SH-SY5Y (cell line): ENCODE data around the gene NFIA.

Source experiments
- GATA2 ChIP-seq: IDR thresholded peaks from 2 replicates; pipeline ENCODE4 v1.6.1; 2011; ENCODE audit warnings: mild to moderate bottlenecking, low read depth, low read length
- GATA3 ChIP-seq: IDR thresholded peaks from 2 replicates; pipeline ENCODE4 v1.6.1; 2011; ENCODE audit warnings: low read depth, mild to moderate bottlenecking, low read length, moderate library complexity

Gene NFIA

GRCh38 chr1:61370913-61371279 is 288.5 kb downstream of the NFIA start:
- TF ChIP-seq GATA3 = no peak
- no peak for TF ChIP-seq GATA2

DNA sequence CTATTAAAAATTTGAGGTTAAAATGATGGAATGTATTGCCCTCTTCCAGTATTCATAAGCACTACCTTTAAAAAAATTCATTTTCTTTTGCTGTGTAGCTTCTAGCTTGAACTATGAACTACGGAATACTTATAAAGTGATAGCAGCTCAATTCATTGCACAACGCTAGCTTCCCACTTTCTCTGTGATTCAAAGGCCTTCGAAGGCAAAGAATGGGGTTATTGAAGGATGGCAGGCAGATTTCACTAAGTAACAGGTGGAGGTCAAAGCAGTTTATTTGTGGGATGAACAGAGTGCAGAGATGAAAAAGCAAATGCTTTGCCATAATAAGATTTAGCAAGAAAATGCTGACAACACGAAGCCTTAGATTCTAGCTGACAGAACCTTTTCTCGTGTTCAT is 290.6 kb downstream of the NFIA start:
- TF ChIP-seq GATA2 (no peak), GATA3 (no peak)

GRCh38 chr1:61374156-61374555 is 291.8 kb downstream of the NFIA start:
- TF ChIP-seq GATA2 (no peak), GATA3 (no peak)

DNA sequence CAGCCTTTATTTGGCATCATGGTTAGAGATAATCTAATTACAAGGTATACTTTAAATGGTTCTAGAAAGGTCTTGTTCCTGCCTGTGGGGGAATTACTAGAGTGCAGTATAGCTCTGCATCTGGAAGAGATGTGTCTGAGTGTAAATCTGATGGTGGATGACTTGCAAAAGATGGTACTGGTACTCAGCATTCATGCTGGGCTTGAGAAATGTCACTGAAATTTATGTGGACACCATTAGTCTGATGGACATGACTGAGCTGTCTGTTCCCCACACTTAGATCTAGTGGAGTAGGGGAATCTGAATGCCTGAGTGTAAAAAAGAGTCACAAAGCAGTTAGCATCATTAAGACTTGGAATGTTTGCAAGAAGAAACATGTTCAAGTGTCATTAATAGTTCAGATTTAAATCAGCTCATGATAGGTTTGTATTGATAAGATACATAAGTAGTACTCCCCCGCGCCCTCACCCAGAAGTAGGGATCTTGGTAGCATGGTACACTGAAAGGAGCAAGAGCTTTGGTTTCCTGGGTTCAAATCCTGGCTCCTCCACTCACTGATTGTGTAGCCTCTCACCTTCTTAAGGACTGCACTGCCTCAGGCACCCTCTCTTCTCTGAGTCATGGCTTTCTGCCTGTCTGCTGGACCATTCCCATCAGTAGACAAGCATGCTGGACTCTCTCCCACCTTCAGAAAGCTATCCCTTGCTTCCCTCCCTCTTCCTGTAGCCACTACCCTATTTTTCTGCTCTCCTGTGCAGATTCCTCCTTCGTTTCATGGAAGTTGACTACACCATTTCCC is 292.9 kb downstream of the NFIA start:
- TF ChIP-seq GATA3 (no peak), GATA2 (no peak)

GRCh38 chr1:61376151-61376550 is 293.8 kb downstream of the NFIA start:
- no peak; the same call in 1 of the 2 replicates for TF ChIP-seq GATA3
- no peak for TF ChIP-seq GATA2

DNA sequence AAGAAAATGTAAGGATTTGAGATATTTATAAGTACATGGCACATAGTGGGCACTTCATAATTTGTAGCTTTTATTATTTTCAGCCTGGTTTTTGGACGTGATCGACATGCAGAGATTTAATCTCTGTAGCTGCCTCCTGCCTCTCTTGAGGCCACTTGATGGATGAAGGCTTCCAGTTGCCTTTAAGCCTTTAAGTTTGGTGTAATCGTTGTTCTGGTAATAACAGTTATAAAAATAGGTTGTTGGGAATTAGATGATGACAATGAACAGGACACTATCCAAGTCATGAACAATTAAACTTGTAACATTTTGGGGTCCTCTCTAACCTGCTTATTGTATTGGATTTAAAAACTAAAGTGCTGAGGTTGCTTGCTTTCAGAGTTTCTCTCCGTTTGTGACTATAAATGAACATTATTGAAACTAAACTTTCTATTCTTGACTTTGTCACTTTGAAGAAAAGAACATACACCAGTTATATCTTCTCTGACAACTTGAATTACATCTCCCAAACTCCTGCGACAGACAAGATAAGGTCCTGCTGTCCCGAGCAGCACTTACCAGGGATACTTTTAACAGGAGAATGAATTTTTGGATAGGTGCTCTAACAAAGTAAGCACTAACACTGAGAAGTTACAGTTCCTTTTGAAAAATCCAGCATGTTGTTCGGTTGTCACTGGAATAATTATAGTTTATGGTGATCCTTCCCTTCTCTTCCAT is 295.0 kb downstream of the NFIA start:
- no peak for TF ChIP-seq GATA2
- TF ChIP-seq GATA3 = no peak

DNA sequence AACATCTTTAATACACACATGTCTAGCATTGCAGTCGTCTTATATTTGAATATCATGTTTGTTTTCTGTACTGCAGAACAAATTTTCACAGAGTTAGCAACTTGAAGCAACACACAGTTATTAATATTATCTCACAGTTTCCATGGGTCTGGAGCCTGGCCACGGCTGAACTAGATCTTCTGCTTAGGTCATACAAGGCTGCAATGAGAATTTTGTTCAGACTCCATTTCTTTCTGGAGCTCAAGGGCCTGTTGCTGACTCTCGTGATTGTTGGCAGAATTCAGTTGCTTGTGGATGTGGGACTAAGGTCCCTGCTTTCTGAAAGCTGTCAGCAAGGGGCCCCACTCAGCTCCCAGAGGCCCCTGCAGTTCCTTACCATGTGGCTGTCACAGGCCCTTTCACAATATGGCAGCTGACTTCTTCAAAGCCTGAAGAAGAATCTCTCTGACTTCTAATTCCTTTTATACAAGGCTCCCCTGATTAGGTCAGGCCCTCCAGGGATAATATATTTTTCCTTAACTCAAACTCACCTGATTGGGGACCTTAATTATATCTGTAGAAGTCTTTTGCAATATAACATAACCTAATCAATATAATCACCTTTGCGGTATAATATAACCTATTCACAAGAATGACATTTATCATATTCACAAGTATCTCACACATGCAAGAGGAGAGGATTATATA is 296.3 kb downstream of the NFIA start:
- TF ChIP-seq GATA3 (no peak), GATA2 (no peak)

GRCh38 chr1:61379693-61380092 is 297.3 kb downstream of the NFIA start:
- TF ChIP-seq GATA2 (no peak), GATA3 (no peak)

DNA sequence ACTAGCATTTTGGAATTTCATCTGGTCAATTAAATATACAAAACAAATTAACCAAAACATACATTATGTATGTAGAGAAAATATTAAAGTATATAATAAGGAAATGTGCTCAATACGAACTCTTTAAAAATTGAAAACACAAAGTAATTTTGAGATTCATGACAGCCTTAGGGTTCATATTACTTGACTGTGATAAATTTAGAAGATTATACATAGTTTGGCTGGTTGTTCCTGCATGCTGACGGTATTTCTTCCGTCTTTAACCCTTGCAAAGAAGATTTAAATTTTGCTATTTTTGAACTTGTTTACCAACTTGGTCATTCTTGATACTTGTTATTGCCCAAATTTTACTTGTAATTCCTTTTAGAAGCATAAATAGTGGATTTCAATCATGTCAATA is 298.2 kb downstream of the NFIA start:
- TF ChIP-seq GATA3 (no peak), GATA2 (no peak)

GRCh38 chr1:61386323-61386722 is 304.0 kb downstream of the NFIA start:
- TF ChIP-seq GATA3 (no peak), GATA2 (no peak)

DNA sequence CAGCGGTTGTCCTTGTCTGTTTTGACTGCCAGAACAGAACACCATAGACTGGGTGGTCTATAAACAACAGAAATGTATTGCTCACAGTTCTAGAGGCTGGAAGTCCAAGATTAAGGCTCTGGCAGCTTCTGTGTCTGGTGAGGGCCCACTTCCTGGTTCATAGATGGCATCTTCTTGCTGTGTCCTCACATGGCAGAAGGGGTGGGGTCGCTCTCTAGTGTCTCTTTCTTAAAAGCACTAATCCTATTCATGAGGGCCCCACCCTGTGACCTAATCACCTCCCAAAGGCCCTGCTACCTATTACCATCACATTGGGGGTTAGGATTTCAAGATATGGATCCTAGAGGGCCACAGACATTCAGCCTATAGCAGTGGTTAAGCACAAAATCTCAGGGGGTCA is 304.4 kb downstream of the NFIA start:
- TF ChIP-seq GATA2 (no peak), GATA3 (no peak)

GRCh38 chr1:61387829-61388228 is 305.5 kb downstream of the NFIA start:
- no peak for TF ChIP-seq GATA2
- TF ChIP-seq GATA3 = no peak

DNA sequence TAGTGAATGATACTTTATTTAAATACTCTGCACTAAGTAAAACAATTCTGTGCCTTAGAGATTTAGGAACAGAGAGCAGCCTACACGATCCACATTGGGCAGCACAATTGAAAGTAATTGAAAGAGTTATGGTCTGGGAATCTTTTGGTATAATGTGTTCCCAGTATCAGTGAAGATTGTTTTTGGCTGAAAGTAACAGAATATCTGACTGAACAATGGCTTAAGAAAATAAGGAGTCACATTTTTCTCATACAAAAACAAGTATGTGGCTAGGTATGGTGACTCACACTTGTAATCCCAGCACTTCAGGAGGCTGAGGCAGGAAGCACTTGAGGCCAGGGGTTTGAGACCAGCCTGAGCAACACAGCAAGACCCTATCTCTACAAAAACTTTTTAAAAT is 306.2 kb downstream of the NFIA start:
- TF ChIP-seq GATA3 = no peak
- no peak for TF ChIP-seq GATA2

DNA sequence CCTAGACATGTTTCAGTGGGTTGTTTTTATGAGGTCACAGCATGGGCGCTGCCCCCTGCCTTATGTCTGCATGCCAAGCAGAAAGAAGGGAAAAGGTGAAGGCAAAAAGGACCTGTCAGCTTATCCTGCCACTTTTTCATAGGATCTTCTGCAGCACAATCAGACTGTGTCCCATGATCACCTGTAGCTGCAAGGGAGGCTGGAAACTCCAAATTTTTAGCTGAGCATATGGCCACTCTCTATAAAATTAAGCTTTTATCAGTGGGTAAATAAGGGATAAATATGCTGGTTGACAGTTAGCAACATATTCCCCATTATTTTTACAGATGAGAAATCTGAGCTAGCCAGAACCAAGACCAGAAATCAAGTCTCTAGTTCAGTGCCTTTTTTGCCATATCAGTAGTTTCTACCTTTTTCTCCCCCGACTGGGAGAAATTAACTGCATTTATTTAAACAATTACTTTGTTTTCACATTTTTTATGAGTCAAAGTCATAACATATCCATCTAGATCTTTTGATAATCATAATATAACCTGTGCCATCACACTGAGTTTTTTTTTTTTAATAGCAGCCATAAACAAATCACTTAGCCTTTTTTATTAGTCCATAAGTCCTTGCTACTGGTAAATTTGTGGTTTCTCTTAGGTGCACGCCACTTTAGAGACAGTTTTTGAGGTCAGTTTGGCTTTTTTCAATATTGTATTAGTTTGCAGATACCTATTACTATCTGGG is 307.0 kb downstream of the NFIA start:
- no peak for TF ChIP-seq GATA2
